Stimulated activated naive CD8-positive, alpha-beta T cell treated with anti-CD3 and anti-CD28 coated beads, Interleukin-15, Interleukin-2, amounts not matched to agents 100 ng/mL and 50 ng/mL, for 24 hours (primary cell): ENCODE measurements around the gene DLK1.

Experiments used
- H3K27ac Mint-ChIP-seq: one replicate; pipeline ENCODE4 v1.8.0; 2021; ENCODE audit warnings: mild to moderate bottlenecking, mixed read lengths
- H3K27me3 Mint-ChIP-seq: one replicate; pipeline ENCODE4 v1.8.0; 2021; ENCODE audit warnings: mixed read lengths
- H3K36me3 Mint-ChIP-seq: one replicate; pipeline ENCODE4 v1.8.0; 2021; ENCODE audit warnings: low read depth, mixed read lengths
- H3K4me1 Mint-ChIP-seq: one replicate; pipeline ENCODE4 v1.8.0; 2021; ENCODE audit warnings: low read depth, mixed read lengths
- H3K4me3 Mint-ChIP-seq: one replicate; pipeline ENCODE4 v1.8.0; 2021; ENCODE audit warnings: mild to moderate bottlenecking, mixed read lengths
- H3K9me3 Mint-ChIP-seq: one replicate; pipeline ENCODE4 v1.8.0; 2021; ENCODE audit warnings: mixed read lengths

The DLK1 gene

DNA sequence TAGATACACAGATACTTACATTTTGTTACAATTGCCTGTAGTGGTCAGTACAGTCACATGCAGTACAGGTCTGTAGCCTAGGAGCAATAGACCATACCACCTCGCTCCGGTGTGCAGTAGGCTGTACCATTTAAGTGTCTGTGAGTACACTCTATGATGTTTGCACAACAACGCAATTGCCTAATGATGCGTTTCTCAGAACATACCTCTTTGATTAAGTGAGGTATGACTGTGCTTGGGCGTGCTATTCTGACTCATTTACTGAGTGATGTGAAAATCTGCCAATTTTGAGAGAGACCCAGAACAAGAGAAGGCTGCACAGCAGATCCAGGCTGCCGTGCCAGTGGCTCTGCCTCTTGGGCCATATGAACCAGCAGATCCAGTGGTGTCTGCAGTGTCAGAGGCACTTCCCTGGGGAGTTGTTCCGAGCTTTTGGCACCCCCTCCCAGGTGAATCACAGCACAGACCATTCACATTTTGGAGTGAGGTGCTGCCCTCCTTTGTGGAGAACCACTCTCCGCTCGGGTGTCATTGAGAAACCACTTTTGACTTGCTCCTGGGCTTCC is 20.4 kb downstream of the DLK1 start:
- Mint-ChIP-seq H3K4me1 (no peaks in the 10 kb centered on the region), H3K9me3 (no peaks in the 10 kb centered on the region), H3K36me3 (no peaks in the 10 kb centered on the region), H3K27me3 (peaks cover 6% of the 10 kb centered on the region), H3K4me3 (no peak overlapping the region), H3K27ac (no peak overlapping the region)

DNA sequence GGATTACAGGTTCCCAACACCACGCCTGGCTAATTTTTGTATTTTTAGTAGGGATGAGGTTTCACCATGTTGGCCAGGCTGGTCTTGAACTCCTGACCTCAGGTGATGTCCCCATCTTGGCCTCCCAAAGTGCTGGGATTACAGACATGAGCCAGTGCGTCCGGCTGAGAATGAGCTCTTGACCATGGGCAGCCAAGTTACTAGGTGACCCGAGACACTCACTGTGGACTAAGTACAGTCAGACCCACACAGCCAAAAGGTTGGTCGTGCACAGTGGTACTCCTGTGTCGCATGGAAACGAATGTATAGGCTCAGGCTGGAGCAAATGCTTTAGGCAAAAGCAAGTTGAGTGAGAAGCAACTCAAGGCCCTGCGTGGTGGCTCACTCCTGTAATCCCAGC is 21.0 kb downstream of the DLK1 start:
- Mint-ChIP-seq H3K4me1 (no peaks in the 10 kb centered on the region), H3K4me3 (no peak overlapping the region), H3K27ac (no peak overlapping the region), H3K36me3 (no peaks in the 10 kb centered on the region), H3K9me3 (no peaks in the 10 kb centered on the region), H3K27me3 (peaks cover 9% of the 10 kb centered on the region)

DNA sequence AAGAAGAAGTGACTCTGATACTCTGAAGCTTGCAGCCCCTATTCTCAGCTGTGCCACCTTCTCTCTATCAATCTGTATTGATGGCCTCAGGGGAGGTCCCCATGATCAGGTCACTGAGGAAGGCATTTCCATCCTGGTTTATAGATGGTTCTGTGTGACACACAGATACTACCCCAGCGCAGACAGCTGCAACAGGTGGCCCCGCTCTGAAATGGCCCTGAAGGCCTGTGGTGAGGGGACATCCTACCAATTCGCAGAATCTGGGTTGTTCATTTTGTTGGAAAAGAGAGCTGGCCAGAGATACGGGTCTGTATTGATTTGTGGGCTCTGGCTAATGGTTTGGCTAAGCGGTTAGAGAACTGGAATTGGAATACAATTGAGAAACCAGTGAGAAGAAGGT is 21.7 kb downstream of the DLK1 start:
- Mint-ChIP-seq H3K27ac (no peak overlapping the region), H3K4me3 (no peak overlapping the region), H3K27me3 (peaks cover 14% of the 10 kb centered on the region), H3K36me3 (no peaks in the 10 kb centered on the region), H3K4me1 (no peaks in the 10 kb centered on the region), H3K9me3 (no peaks in the 10 kb centered on the region)

DNA sequence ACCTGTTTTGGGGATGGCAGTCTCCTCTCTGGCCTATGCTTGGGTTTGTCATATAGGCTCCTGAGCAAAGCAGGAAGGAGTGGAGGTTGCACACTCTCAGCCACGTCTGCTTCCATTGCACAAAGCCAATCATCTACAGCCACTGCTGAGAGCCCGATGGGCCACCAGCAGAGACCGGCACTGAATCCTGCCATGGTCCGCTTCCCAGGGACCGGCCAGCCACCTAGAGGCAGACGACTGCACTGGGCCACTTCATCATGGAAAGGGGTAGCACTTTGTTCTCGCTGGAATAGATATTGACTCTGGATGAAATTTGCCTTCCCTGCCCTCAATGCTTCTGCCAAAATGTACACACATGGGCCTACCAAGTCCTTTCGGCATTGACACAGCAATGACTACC is 22.3 kb downstream of the DLK1 start:
- H3K36me3 Mint-ChIP-seq: no peaks in the 10 kb centered on the region
- H3K9me3 Mint-ChIP-seq: no peaks in the 10 kb centered on the region
- no peaks in the 10 kb centered on the region for H3K4me1 Mint-ChIP-seq
- H3K4me3 Mint-ChIP-seq: no peak overlapping the region
- peaks cover 16% of the 10 kb centered on the region for H3K27me3 Mint-ChIP-seq
- H3K27ac Mint-ChIP-seq: no peak overlapping the region

DNA sequence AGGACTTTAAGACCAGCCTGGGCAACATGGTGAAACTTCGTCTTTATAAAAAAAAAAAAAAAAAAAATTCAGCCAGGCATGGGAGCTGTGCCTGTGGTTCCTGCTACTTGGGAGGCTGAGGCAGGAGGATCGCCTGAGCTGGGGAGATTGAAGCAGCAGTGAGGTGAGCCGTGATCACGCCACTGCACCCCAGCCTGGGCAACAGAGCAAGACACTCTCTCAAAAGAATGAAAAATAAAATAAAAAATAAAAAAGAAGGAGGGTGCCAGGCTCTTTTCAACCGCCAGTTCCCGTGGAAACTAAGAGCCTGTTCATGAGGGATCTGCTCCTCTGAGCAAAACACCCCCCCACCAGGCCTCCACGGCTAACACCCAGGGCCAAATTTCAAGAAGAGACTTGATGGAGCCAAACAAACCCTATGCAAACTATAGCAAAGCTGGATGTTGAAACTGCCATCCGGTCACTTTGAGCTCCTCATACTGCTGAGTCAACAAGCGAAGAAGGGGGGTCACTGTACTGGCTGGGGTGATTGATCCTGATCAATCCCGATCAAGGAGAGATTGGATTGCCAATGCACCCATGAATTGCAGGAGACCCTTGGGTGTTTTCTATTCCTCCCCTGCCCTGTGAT is 23.4 kb downstream of the DLK1 start:
- Mint-ChIP-seq H3K4me3 (no peak overlapping the region), H3K27ac (no peak overlapping the region), H3K36me3 (no peaks in the 10 kb centered on the region), H3K4me1 (no peaks in the 10 kb centered on the region), H3K27me3 (peaks cover 16% of the 10 kb centered on the region), H3K9me3 (no peaks in the 10 kb centered on the region)

DNA sequence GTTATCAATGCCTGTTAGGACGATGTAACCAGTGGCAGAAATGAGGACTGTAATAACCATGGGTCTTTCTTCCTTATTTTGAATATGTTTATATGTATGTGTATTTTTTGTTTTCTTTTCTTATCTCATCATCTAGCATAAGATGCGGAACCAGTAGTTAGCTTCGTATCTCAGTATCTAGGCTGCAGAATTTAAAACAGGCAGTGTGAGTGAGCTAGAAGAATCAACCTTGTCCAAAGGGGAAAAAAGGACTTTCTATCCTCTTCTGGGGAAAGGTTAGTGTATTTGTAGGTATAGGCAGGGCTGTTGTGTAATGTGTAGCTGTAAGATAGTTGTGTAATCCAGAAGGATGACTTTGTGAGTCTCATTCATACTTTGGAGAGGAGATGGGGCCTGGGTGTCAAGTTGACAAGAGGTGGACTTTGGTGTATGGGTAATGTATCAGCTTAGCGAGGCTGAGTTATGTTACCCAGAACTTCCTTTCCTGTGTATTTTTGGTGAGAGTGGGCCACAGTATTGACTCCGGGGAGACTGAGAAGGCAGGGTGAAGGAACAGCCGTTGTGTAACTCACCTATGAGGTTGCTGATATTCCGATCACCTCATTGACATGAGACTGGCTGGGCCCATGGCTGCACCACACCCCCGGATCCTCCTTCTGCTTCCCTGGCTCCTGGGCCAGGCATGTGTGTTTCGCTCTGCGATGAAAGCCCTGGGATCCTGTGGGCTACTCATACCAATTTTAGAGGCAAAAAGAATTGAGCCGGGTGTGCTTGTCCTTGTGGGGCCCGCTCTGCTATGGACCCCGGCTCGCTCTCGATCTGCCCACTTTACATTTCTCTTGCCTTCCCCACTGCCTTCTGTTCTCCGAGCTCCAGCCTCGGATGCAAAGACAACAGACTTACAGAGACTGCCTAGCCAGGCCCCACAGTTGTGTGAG is 24.3 kb downstream of the DLK1 start:
- Mint-ChIP-seq H3K9me3 (no peaks in the 10 kb centered on the region), H3K36me3 (no peaks in the 10 kb centered on the region), H3K4me1 (no peaks in the 10 kb centered on the region), H3K27ac (no peak overlapping the region), H3K27me3 (peaks cover 16% of the 10 kb centered on the region), H3K4me3 (no peak overlapping the region)

DNA sequence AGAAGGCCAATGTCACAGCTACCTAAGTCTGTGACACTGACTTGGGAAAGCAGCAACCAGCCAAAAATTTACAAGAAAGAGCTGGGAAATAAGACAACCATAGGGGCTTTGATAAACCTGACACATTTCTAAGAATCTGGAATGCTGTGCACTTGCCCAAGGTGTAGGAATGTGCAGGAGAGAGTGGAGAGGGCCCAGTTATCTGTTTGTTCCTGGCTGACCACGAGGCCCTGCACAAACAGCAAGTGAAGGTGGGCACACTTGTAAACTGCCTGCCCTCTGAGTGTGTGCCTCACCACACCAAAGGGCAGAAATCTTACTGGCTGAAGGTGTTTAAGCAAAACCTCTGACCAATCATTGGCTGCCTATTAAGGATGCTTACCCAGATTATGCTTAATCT is 27.3 kb downstream of the DLK1 start:
- Mint-ChIP-seq H3K4me1 (no peaks in the 10 kb centered on the region), H3K27ac (no peak overlapping the region), H3K4me3 (no peak overlapping the region), H3K27me3 (peaks cover 20% of the 10 kb centered on the region), H3K9me3 (no peaks in the 10 kb centered on the region), H3K36me3 (no peaks in the 10 kb centered on the region)

DNA sequence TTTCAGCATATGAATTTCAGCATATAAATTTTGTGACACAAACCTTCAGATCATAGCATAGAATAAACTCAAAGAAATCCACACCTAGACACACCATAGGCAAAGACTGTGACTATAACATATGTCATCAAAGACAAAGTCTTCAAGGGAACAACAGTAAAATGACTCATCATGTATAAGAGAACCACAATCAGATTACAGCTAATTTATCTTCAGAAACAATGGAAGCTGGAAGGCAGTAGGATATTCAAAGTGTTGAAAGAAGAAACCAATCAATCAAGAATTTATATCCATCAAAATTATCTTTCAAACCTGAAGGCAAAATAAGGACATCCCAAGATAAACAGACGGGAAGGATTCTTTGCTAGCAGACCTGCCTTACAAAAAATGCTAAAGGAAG is 29.0 kb downstream of the DLK1 start:
- peaks cover 26% of the 10 kb centered on the region for H3K27me3 Mint-ChIP-seq
- no peak overlapping the region for H3K4me3 Mint-ChIP-seq
- H3K27ac Mint-ChIP-seq: no peak overlapping the region
- H3K9me3 Mint-ChIP-seq: no peaks in the 10 kb centered on the region
- H3K4me1 Mint-ChIP-seq: no peaks in the 10 kb centered on the region
- H3K36me3 Mint-ChIP-seq: no peaks in the 10 kb centered on the region

DNA sequence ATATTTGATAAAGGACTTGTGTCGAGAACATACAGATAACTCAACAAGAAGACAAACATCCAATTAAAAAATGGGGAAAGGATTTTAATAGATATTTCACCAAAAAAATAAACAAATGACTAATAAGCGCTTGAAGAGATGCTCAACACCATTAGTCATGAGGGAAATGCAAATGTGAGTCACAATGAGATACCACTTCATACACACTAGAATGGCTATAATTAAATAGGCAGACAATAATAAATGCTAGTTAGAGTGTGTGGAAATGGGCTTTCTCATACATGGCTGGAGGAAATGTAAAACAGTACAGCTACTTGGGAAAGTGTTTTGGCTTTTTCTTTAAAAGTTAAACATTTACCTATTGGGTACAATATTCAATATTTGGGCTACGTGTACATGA is 34.8 kb downstream of the DLK1 start:
- Mint-ChIP-seq H3K36me3 (no peaks in the 10 kb centered on the region), H3K9me3 (no peaks in the 10 kb centered on the region), H3K27me3 (peaks cover 10% of the 10 kb centered on the region), H3K4me1 (no peaks in the 10 kb centered on the region), H3K27ac (no peak overlapping the region), H3K4me3 (no peak overlapping the region)

DNA sequence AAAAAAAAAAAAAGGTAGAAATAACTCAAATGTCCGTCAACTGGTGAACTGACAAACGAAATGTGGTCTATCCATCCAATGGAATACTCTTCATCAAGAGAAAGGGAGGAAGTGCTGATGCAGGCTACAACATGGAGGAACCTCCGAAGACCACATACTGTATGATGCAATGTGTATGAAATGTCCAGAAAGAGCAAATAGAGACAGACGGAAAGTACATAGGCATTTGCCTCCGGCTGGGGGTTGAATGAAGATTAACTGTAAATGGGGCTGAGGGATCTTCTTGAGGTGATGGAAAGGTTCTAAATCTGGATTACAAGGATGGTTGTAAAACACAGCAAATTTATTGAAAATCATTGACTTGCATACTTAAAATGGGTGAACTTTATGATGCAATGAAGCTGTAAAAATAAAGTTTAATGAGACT is 35.4 kb downstream of the DLK1 start:
- Mint-ChIP-seq H3K27me3 (peaks cover 10% of the 10 kb centered on the region), H3K4me1 (no peaks in the 10 kb centered on the region)

DNA sequence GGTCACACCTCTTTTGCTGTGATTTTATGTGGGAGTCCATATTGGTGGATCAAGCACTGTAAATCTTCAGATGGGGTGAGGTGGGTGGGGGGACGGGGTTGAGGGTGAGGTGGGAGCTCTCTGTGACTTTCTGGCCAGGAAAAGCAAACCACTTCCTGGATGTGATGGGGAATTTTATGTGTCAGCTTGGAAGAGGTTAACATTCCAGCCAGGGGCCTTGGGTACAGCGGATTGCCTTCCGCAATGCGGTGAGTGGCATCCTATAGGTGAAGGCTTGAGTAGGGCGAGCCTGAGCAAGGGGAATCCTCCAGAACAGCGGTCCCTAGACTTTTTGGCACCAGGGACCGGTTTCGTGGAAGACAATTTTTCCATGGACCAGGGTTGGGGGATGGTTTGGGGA is 36.2 kb downstream of the DLK1 start:
- Mint-ChIP-seq H3K36me3 (no peaks in the 10 kb centered on the region), H3K4me3 (no peak overlapping the region), H3K4me1 (no peaks in the 10 kb centered on the region), H3K27me3 (peaks cover 13% of the 10 kb centered on the region), H3K9me3 (no peaks in the 10 kb centered on the region), H3K27ac (no peak overlapping the region)

More for the DNA sequence above, 35.4 kb downstream of the DLK1 start:
- H3K9me3 Mint-ChIP-seq: no peaks in the 10 kb centered on the region
- H3K27ac Mint-ChIP-seq: no peak overlapping the region
- no peak overlapping the region for H3K4me3 Mint-ChIP-seq
- H3K36me3 Mint-ChIP-seq: no peaks in the 10 kb centered on the region

DNA sequence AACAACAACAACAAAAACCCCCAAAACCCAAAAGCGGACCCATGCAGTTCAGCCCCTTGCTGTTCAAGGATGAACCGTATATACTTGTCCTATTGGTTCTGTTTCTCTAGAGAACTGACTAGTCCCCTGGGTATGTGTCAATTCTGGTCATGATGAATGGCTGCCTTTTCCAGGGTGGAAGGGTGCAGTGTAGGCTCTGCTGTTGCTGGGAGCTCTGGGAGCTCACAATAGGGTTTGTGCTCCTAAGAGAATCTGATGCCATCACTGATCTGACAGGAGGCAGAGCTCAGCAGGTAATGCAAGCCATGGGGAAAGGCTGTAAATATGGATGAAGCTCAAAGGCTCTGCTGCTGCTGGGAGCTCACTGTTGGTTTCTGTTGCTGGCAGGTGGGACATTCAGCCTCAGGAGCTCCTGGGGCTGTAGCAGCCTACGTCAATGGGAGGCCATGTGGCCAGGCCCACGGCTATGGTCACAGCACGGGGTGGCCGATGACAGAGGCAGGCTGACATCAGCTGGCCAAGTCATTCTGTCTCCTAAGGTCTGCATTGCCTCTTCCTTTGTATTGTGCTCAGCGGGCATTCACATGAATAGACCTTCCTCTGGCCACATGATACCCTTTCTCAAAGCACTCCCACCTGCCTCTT is 37.9 kb downstream of the DLK1 start:
- H3K27me3 Mint-ChIP-seq: peaks cover 9% of the 10 kb centered on the region
- H3K4me1 Mint-ChIP-seq: no peaks in the 10 kb centered on the region

DNA sequence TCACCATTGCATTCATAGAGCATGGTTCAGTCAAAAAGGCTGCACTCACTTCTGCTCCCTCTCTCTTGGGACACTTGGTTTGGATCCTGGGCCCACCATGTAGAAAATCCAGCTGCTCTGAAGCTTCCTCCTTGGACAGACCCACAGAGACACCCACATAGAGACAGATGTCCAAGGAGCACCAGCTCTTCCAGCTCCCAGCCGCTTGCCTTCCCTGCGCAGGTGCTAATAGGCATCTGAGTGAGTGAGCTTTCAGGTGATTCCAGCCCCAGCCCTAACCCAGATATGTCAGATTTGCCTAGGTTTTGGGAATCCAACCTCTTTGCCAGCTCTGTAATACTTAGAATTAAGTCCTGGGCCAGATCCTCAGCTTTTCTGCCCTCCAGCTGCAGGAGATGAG is 38.6 kb downstream of the DLK1 start:
- Mint-ChIP-seq H3K36me3 (no peaks in the 10 kb centered on the region), H3K27me3 (peaks cover 4% of the 10 kb centered on the region), H3K27ac (no peak overlapping the region), H3K4me1 (no peaks in the 10 kb centered on the region), H3K9me3 (no peaks in the 10 kb centered on the region), H3K4me3 (no peak overlapping the region)

More for the DNA sequence above, 37.9 kb downstream of the DLK1 start:
- no peak overlapping the region for H3K4me3 Mint-ChIP-seq
- H3K27ac Mint-ChIP-seq: no peak overlapping the region
- H3K36me3 Mint-ChIP-seq: no peaks in the 10 kb centered on the region
- no peaks in the 10 kb centered on the region for H3K9me3 Mint-ChIP-seq

DNA sequence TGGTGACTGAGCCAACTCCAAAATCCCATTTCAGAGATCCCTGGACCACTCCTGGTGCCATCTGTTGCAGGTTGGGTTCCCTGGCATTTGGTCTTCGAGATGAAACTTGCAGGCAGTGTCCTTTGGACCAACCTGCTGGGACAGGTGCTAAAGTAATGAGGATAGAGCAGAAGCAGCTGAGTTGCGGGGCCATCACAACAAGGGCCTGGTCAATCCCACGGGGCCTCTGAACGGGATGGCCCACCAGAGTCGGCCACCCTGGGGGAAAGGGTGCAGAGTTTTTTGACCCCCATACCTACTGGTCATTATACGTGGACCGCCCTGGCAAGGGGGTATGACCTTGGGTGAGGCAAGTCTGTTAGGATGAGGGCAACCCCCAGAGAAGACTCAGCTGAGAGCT is 39.3 kb downstream of the DLK1 start:
- Mint-ChIP-seq H3K4me1 (no peaks in the 10 kb centered on the region), H3K36me3 (no peaks in the 10 kb centered on the region), H3K27ac (no peak overlapping the region), H3K4me3 (no peak overlapping the region), H3K9me3 (no peaks in the 10 kb centered on the region), H3K27me3 (peaks cover 3% of the 10 kb centered on the region)
